ENCODE results near the gene NTNG2. TPM values are rescaled to one million over a fixed set of nuclear protein-coding genes. Genes with fewer than 3 reads are reported as not detected.

The NTNG2 gene
- total RNA-seq, 1 donor from 2014 or later = 2.5 TPM

GRCh38 chr9:132135456-132135855, 26.4 kb upstream of the NTNG2 start:
- no peak overlapping the region for H3K4me3 Mint-ChIP-seq (ENCODE audit: unreplicated experiment)
- peaks cover 4% of the 10 kb centered on the region for H3K9me3 Mint-ChIP-seq (ENCODE audit: unreplicated experiment)
- H3K36me3 Mint-ChIP-seq (ENCODE audit: low read depth, unreplicated experiment) = peaks cover 3% of the 10 kb centered on the region
- no peaks in the 10 kb centered on the region for H3K4me1 Mint-ChIP-seq (ENCODE audit: low read depth, unreplicated experiment)
- Histone ChIP-seq H4K20me1 (ENCODE audit: insufficient read depth, low read length) (no peaks in the 10 kb centered on the region), H3K27me3 (ENCODE audit: insufficient read depth, low read length) (peaks cover 48% of the 10 kb centered on the region), H3K9ac (ENCODE audit: low read length) (no peak overlapping the region), H3K27ac (ENCODE audit: low read depth, low read length) (no peak overlapping the region), H3K4me1 (ENCODE audit: insufficient read depth, low read length) (no peaks in the 10 kb centered on the region), H3K4me3 (ENCODE audit: insufficient read depth, low read depth, low read length) (no peak overlapping the region), H2AFZ (ENCODE audit: low read depth, low read length) (no peak overlapping the region), H3K79me2 (ENCODE audit: insufficient read depth, low read length) (no peaks in the 10 kb centered on the region), H3K9me3 (ENCODE audit: insufficient read depth, low read depth, low read length) (no peaks in the 10 kb centered on the region), H3K36me3 (ENCODE audit: insufficient read depth, low read length) (no peaks in the 10 kb centered on the region), H3K4me2 (ENCODE audit: low read length) (no peak overlapping the region)
- DNase-seq (ENCODE audit: low read depth) (no peak), FAIRE-seq (no peak)
- peaks cover 65% of the 10 kb centered on the region for H3K27me3 Mint-ChIP-seq (ENCODE audit: low read depth, unreplicated experiment)
- no peak for TF ChIP-seq EZH2 (IDR thresholded peaks at IDR 0.05; ENCODE audit: insufficient read depth, low read length)
- TF ChIP-seq, protein P1, sequence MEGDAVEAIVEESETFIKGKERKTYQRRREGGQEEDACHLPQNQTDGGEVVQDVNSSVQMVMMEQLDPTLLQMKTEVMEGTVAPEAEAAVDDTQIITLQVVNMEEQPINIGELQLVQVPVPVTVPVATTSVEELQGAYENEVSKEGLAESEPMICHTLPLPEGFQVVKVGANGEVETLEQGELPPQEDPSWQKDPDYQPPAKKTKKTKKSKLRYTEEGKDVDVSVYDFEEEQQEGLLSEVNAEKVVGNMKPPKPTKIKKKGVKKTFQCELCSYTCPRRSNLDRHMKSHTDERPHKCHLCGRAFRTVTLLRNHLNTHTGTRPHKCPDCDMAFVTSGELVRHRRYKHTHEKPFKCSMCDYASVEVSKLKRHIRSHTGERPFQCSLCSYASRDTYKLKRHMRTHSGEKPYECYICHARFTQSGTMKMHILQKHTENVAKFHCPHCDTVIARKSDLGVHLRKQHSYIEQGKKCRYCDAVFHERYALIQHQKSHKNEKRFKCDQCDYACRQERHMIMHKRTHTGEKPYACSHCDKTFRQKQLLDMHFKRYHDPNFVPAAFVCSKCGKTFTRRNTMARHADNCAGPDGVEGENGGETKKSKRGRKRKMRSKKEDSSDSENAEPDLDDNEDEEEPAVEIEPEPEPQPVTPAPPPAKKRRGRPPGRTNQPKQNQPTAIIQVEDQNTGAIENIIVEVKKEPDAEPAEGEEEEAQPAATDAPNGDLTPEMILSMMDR (IDR thresholded peaks at IDR 0.05; ENCODE audit: insufficient read depth, low read depth, low read length) = no peak
- no peak overlapping the region for H3K27ac Mint-ChIP-seq (ENCODE audit: unreplicated experiment)

- Mint-ChIP-seq H3K4me3 (ENCODE audit: unreplicated experiment) (no peak overlapping the region), H3K27ac (ENCODE audit: unreplicated experiment) (no peak overlapping the region), H3K27me3 (ENCODE audit: low read depth, unreplicated experiment) (peaks cover 66% of the 10 kb centered on the region), H3K9me3 (ENCODE audit: unreplicated experiment) (peaks cover 4% of the 10 kb centered on the region), H3K4me1 (ENCODE audit: low read depth, unreplicated experiment) (no peaks in the 10 kb centered on the region), H3K36me3 (ENCODE audit: low read depth, unreplicated experiment) (peaks cover 3% of the 10 kb centered on the region)
- DNase-seq (ENCODE audit: low read depth) = no peak
- Histone ChIP-seq H2AFZ (ENCODE audit: low read depth, low read length) (no peak overlapping the region), H3K4me2 (ENCODE audit: low read length) (no peak overlapping the region), H3K9ac (ENCODE audit: low read length) (no peak overlapping the region), H3K27me3 (ENCODE audit: insufficient read depth, low read length) (peaks cover 49% of the 10 kb centered on the region), H3K4me1 (ENCODE audit: insufficient read depth, low read length) (peaks cover 1% of the 10 kb centered on the region), H4K20me1 (ENCODE audit: insufficient read depth, low read length) (no peaks in the 10 kb centered on the region), H3K27ac (ENCODE audit: low read depth, low read length) (no peak overlapping the region), H3K79me2 (ENCODE audit: insufficient read depth, low read length) (no peaks in the 10 kb centered on the region), H3K36me3 (ENCODE audit: insufficient read depth, low read length) (no peaks in the 10 kb centered on the region), H3K9me3 (ENCODE audit: insufficient read depth, low read depth, low read length) (no peaks in the 10 kb centered on the region), H3K4me3 (ENCODE audit: insufficient read depth, low read depth, low read length) (no peak overlapping the region)
- TF ChIP-seq, protein P1 (IDR thresholded peaks at IDR 0.05; ENCODE audit: insufficient read depth, low read depth, low read length) = no peak
- no peak for TF ChIP-seq EZH2 (IDR thresholded peaks at IDR 0.05; ENCODE audit: insufficient read depth, low read length)
- no peak for FAIRE-seq
Observed at GRCh38 chr9:132136151-132136780, 25.6 kb upstream of the NTNG2 start.

DNA sequence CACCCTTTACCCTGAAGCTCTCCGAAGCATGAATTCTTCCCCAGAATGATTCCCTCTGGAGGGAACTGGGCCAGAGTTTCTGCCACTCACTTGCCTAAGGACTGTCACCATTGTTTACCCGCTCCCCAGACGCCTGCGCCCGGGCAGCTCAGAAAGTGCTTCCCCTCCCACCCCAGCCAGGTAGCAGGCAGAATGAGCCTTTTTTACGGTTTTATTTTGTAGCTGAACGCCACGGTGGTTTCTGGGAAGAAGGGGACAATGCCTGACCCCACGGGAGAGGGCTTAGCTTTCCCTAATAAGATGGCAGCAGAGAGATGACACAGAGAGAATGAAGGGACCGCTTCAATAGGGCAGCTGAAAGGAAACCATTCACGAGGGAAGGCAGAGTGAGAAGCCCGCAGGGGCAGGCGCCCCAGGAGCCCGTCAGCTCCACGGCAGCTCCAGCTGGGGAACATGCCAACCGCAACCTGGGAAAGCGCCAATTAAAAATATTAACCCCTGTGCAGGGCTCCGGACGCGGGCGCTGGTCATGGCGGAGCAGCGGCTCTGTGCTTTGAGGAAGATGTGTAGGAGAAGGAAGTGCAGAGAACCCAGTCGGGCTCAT, 20.4 kb upstream of the NTNG2 start:
- Mint-ChIP-seq H3K27me3 (ENCODE audit: low read depth, unreplicated experiment) (peaks cover 66% of the 10 kb centered on the region), H3K36me3 (ENCODE audit: low read depth, unreplicated experiment) (no peaks in the 10 kb centered on the region), H3K4me3 (ENCODE audit: unreplicated experiment) (peak overlapping the region; percentile 73), H3K27ac (ENCODE audit: unreplicated experiment) (no peak overlapping the region), H3K9me3 (ENCODE audit: unreplicated experiment) (no peaks in the 10 kb centered on the region), H3K4me1 (ENCODE audit: low read depth, unreplicated experiment) (peaks cover 4% of the 10 kb centered on the region)
- DNase-seq (ENCODE audit: low read depth) (peak; percentile 12), FAIRE-seq (no peak)
- Histone ChIP-seq H3K9me3 (ENCODE audit: insufficient read depth, low read depth, low read length) (no peaks in the 10 kb centered on the region), H3K79me2 (ENCODE audit: insufficient read depth, low read length) (no peaks in the 10 kb centered on the region), H3K27ac (ENCODE audit: low read depth, low read length) (no peak overlapping the region), H3K36me3 (ENCODE audit: insufficient read depth, low read length) (no peaks in the 10 kb centered on the region), H4K20me1 (ENCODE audit: insufficient read depth, low read length) (no peaks in the 10 kb centered on the region), H3K9ac (ENCODE audit: low read length) (no peak overlapping the region), H2AFZ (ENCODE audit: low read depth, low read length) (peak overlapping the region; percentile 39), H3K4me1 (ENCODE audit: insufficient read depth, low read length) (peaks cover 9% of the 10 kb centered on the region), H3K4me2 (ENCODE audit: low read length) (peak overlapping the region; percentile 74), H3K4me3 (ENCODE audit: insufficient read depth, low read depth, low read length) (peak overlapping the region; percentile 29), H3K27me3 (ENCODE audit: insufficient read depth, low read length) (peaks cover 65% of the 10 kb centered on the region)
- TF ChIP-seq, protein P1 (IDR thresholded peaks at IDR 0.05; ENCODE audit: insufficient read depth, low read depth, low read length) = no peak
- TF ChIP-seq EZH2 (IDR thresholded peaks at IDR 0.05; ENCODE audit: insufficient read depth, low read length) = no peak
